GM12878 (cell line): ENCODE data around the gene ICA1. TPM values are rescaled to one million over a fixed set of nuclear protein-coding genes. Genes with fewer than 3 reads are reported as not detected.

Source experiments
- ATAC-seq: fragments of 200-7000 bp; cut with Tn5 transposase; 3 replicates; pipeline ENCODE4 v1.9.1; 2020; ENCODE audit warnings: mild to moderate bottlenecking, moderate library complexity
- BruUV-seq: library from RNA; stranded (reverse); fragments of 400-500 nt; replicated peaks from 2 replicates; lab custom pipeline; 2021; lab: Mats Ljungman, UMichigan
- CTCF ChIA-PET: fragments of 300-600 bp; sonication (Branson Sonifier 250); formaldehyde crosslinking; extraction: SDS; loops from one replicate; lab custom pipeline; 2021; ENCODE audit warnings: inconsistent platforms; lab: Yijun Ruan, JAX
- POLR2A ChIA-PET: fragments of 350-600 bp; formaldehyde crosslinking; extraction: SDS; loops from one replicate; lab custom pipeline; 2021; ENCODE audit warnings: inconsistent platforms; lab: Charles Lee
- RAD21 ChIA-PET: fragments of 300-600 bp; sonication (Branson Sonifier 250); formaldehyde crosslinking; loops from one replicate; lab custom pipeline; 2023; ENCODE audit warnings: antibody characterized with exemption; ENCODE audit not compliant: unreplicated experiment; lab: Charles Lee
- SMC1A ChIA-PET: fragments of 300-600 bp; sonication (Branson Sonifier 250); formaldehyde crosslinking; loops from one replicate; lab custom pipeline; 2023; ENCODE audit not compliant: unreplicated experiment, uncharacterized antibody; lab: Charles Lee
- DNase-seq: peaks from one replicate; pipeline ENCODE4 v3.0.0-alpha.2; 2011; ENCODE audit warnings: low read depth, low spot score
- FAIRE-seq: peaks from 3 replicates; lab custom pipeline; 2011; peaks lifted over from hg19 to GRCh38; lab: Jason Lieb, UNC
- H2AFZ ChIP-seq: 2 replicates; pipeline ENCODE4 v1.6.0; 2011; ENCODE audit warnings: low read depth, low read length, control low read depth; ENCODE audit not compliant: control insufficient read depth
- H3K27ac ChIP-seq: 2 replicates; pipeline ENCODE4 v1.5.1; 2011; ENCODE audit warnings: control low read depth; ENCODE audit not compliant: control insufficient read depth, insufficient read depth
- H3K27me3 ChIP-seq, 2 experiments: replicated peaks in 1 of 2; 2 replicates each; pipeline versions ENCODE4 v1.6.0 to v1.6.1; 2011; ENCODE audit warnings: low read length in 1 of 2; ENCODE audit not compliant: control insufficient read depth in 2 of 2, insufficient read depth in 2 of 2
- H3K36me3 ChIP-seq, 2 experiments: 2 replicates each; pipeline ENCODE4 v1.5.1; 2011; ENCODE audit warnings: low read length in 1 of 2; ENCODE audit not compliant: control insufficient read depth in 2 of 2, insufficient read depth in 2 of 2
- H3K4me1 ChIP-seq: 2 replicates; pipeline ENCODE4 v1.6.1; 2011; ENCODE audit warnings: mild to moderate bottlenecking, low read length, moderate library complexity, mixed read lengths; ENCODE audit not compliant: control insufficient read depth, insufficient read depth
- H3K4me2 ChIP-seq: 2 replicates; pipeline ENCODE4 v1.6.0; 2011; ENCODE audit warnings: control low read depth; ENCODE audit not compliant: control insufficient read depth, insufficient read depth
- H3K4me3 ChIP-seq: fragments of 200-600 bp; sonication (generic); 2 replicates; pipeline ENCODE4 v1.5.1; 2016
- H3K79me2 ChIP-seq: 2 replicates; pipeline ENCODE4 v1.6.0; 2011; ENCODE audit warnings: low read length; ENCODE audit not compliant: control insufficient read depth, insufficient read depth
- H3K9ac ChIP-seq: 2 replicates; pipeline ENCODE4 v1.8.0; 2011; ENCODE audit warnings: low read length, control low read depth, mixed read lengths; ENCODE audit not compliant: control insufficient read depth, insufficient read depth
- H3K9me3 ChIP-seq: replicated peaks from 3 replicates; pipeline ENCODE4 v1.5.1; 2011; ENCODE audit warnings: mild to moderate bottlenecking, low read length; ENCODE audit not compliant: control insufficient read depth, insufficient read depth
- H4K20me1 ChIP-seq: 2 replicates; pipeline ENCODE4 v1.6.0; 2011; ENCODE audit not compliant: control insufficient read depth, insufficient read depth
- BCL11A ChIP-seq: IDR thresholded peaks from 2 replicates; pipeline ENCODE4 v1.6.1; 2011; ENCODE audit warnings: low read depth, low read length
- BCL3 ChIP-seq: IDR thresholded peaks from 2 replicates; pipeline ENCODE4 v1.6.1; 2011; ENCODE audit warnings: borderline replicate concordance, low read depth, mild to moderate bottlenecking, moderate library complexity, low read length; ENCODE audit not compliant: insufficient read depth, poor library complexity, severe bottlenecking
- BHLHE40 ChIP-seq, 2 experiments: fragments of 450-650 bp in 1 of 2; IDR thresholded peaks; 2 replicates each; pipeline ENCODE4 v1.6.1; 2011 to 2017; ENCODE audit warnings: low read depth in 2 of 2, borderline replicate concordance in 1 of 2, improper control_type of control experiment in 1 of 2, low read length in 1 of 2, mild to moderate bottlenecking in 1 of 2
- CHD2 ChIP-seq: IDR thresholded peaks from 2 replicates; pipeline ENCODE4 v1.6.1; 2011; ENCODE audit warnings: low read depth, low read length, improper control_type of control experiment, borderline replicate concordance
- CREM ChIP-seq: IDR thresholded peaks from 2 replicates; pipeline ENCODE4 v1.6.1; 2014; ENCODE audit warnings: antibody characterized with exemption, low read depth
- DPF2 ChIP-seq: fragments of 450-650 bp; IDR thresholded peaks from 2 replicates; pipeline ENCODE4 v1.6.1; 2017; ENCODE audit warnings: mild to moderate bottlenecking
- FOXK2 ChIP-seq: fragments of 450-650 bp; IDR thresholded peaks from 2 replicates; pipeline ENCODE4 v1.6.1; 2017; ENCODE audit warnings: mild to moderate bottlenecking, moderate library complexity
- HDGF ChIP-seq: fragments of 450-650 bp; IDR thresholded peaks from 2 replicates; pipeline ENCODE4 v1.6.1; 2016; ENCODE audit warnings: antibody characterized with exemption
- IRF5 ChIP-seq: fragments of 450-650 bp; IDR thresholded peaks from 2 replicates; pipeline ENCODE4 v1.6.1; 2017; ENCODE audit warnings: borderline replicate concordance
- JUNB ChIP-seq: IDR thresholded peaks from 2 replicates; pipeline ENCODE4 v1.6.1; 2016; ENCODE audit warnings: antibody characterized with exemption, mild to moderate bottlenecking
- MYC ChIP-seq: IDR thresholded peaks from 2 replicates; pipeline ENCODE4 v1.6.1; 2011; ENCODE audit warnings: mild to moderate bottlenecking, low read length, moderate library complexity, inconsistent platforms; ENCODE audit not compliant: insufficient read depth, insufficient replicate concordance, insufficient read length, severe bottlenecking
- NR2F1 ChIP-seq: fragments of 450-650 bp; conservative IDR thresholded peaks from 2 replicates; pipeline ENCODE4 v1.6.1; 2017; ENCODE audit warnings: mild to moderate bottlenecking
- RAD21 ChIP-seq: IDR thresholded peaks from 2 replicates; pipeline ENCODE4 v1.6.1; 2011; ENCODE audit warnings: mild to moderate bottlenecking, low read depth, low read length, moderate library complexity; ENCODE audit not compliant: insufficient read depth
- SREBF2 ChIP-seq: IDR thresholded peaks from 2 replicates; pipeline ENCODE4 v1.6.1; 2012; ENCODE audit warnings: mild to moderate bottlenecking, low read length
- WGBS: methylation state at CpG from one replicate; pipeline ENCODE4 v1.1.6; 2016; ENCODE audit warnings: low lambda C conversion rate; ENCODE audit not compliant: insufficient replicate concordance, insufficient coverage; ENCODE audit errors: missing lambda C conversion rate; 5-methylcytosine and 5-hydroxymethylcytosine counted together
- in situ Hi-C: fragments of 300-500 bp; cut with MboI; formaldehyde crosslinking; loops from 9 replicates; pipeline ENCODE4 v1.14.3; 2018; ENCODE audit warnings: mixed read lengths
- intact Hi-C: fragments of 100-400 bp; cut with micrococcal nuclease; formaldehyde crosslinking; loops from one replicate; pipeline ENCODE4 v1.14.2; 2022; ENCODE audit not compliant: unreplicated experiment
- polyA plus RNA-seq, 11 experiments: library from polyadenylated mRNA; depleted of rRNA in 4 of 11; unstranded in 6 of 11; stranded (reverse) in 5 of 11; fragments of >200 nt; fragmentation: Nextera tagmentation in 4 of 11; fragmentation: Illumina TruSeq in 1 of 11; extraction: Ambion mirVana in 4 of 11; extraction: Trizol in 1 of 11; gene quantifications; 1 replicate in 1 of 11; 2 replicates in 10 of 11; pipeline versions ENCODE4 v1.2.1 to v1.2.3, GENCODE V29; 2011 to 2016; ENCODE audit warnings: inconsistent platforms in 2 of 11, missing spikeins in 2 of 11, low read depth in 1 of 11
- total RNA-seq, 4 experiments: library from RNA; depleted of rRNA in 3 of 4; stranded (reverse); fragments of >200 nt in 3 of 4; fragmentation: Illumina TruSeq in 1 of 4; extraction: Trizol in 1 of 4; gene quantifications; 2 replicates each; pipeline versions ENCODE4 v1.2.1 to v1.2.3, GENCODE V29; 2013 to 2021
- TF ChIP-seq, protein P1 (sequence below): fragments of 450-650 bp; IDR thresholded peaks from 2 replicates; pipeline ENCODE4 v1.6.1; 2016; ENCODE audit warnings: mild to moderate bottlenecking, moderate library complexity, borderline replicate concordance
- TF ChIP-seq, protein P2 (sequence below): fragments of 450-650 bp; IDR thresholded peaks from 2 replicates; pipeline ENCODE4 v1.6.1; 2016; ENCODE audit warnings: mild to moderate bottlenecking

The ICA1 gene
- total and polyA plus RNA-seq, 10 of the 15 experiments (the other 5 are each of a cell fraction or from before 2014, with no cell fraction given), result 1.3 to 35.1 (median 3.3) TPM

- SMC1A ChIA-PET, result no interaction called here
- CTCF ChIA-PET, result interaction anchor here (0.7 kb wide), 1 partner anchor 695 kb away, joined by 3 read pairs; no protein-coding TSS in a partner anchor
- no peak for FAIRE-seq
- TF ChIP-seq, protein P1, sequence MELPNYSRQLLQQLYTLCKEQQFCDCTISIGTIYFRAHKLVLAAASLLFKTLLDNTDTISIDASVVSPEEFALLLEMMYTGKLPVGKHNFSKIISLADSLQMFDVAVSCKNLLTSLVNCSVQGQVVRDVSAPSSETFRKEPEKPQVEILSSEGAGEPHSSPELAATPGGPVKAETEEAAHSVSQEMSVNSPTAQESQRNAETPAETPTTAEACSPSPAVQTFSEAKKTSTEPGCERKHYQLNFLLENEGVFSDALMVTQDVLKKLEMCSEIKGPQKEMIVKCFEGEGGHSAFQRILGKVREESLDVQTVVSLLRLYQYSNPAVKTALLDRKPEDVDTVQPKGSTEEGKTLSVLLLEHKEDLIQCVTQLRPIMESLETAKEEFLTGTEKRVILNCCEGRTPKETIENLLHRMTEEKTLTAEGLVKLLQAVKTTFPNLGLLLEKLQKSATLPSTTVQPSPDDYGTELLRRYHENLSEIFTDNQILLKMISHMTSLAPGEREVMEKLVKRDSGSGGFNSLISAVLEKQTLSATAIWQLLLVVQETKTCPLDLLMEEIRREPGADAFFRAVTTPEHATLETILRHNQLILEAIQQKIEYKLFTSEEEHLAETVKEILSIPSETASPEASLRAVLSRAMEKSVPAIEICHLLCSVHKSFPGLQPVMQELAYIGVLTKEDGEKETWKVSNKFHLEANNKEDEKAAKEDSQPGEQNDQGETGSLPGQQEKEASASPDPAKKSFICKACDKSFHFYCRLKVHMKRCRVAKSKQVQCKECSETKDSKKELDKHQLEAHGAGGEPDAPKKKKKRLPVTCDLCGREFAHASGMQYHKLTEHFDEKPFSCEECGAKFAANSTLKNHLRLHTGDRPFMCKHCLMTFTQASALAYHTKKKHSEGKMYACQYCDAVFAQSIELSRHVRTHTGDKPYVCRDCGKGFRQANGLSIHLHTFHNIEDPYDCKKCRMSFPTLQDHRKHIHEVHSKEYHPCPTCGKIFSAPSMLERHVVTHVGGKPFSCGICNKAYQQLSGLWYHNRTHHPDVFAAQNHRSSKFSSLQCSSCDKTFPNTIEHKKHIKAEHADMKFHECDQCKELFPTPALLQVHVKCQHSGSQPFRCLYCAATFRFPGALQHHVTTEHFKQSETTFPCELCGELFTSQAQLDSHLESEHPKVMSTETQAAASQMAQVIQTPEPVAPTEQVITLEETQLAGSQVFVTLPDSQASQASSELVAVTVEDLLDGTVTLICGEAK, result no peak
- no peak for TF ChIP-seq NR2F1
- TF ChIP-seq, protein P2, sequence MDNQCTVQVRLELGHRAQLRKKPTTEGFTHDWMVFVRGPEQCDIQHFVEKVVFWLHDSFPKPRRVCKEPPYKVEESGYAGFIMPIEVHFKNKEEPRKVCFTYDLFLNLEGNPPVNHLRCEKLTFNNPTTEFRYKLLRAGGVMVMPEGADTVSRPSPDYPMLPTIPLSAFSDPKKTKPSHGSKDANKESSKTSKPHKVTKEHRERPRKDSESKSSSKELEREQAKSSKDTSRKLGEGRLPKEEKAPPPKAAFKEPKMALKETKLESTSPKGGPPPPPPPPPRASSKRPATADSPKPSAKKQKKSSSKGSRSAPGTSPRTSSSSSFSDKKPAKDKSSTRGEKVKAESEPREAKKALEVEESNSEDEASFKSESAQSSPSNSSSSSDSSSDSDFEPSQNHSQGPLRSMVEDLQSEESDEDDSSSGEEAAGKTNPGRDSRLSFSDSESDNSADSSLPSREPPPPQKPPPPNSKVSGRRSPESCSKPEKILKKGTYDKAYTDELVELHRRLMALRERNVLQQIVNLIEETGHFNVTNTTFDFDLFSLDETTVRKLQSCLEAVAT, result no peak
- TF ChIP-seq BCL3, result no peak
- TF ChIP-seq CHD2, result no peak
- TF ChIP-seq FOXK2, result no peak
- no peak for TF ChIP-seq HDGF
- no peak for TF ChIP-seq CREM
- no peak for TF ChIP-seq RAD21
- TF ChIP-seq BCL11A, result no peak
- TF ChIP-seq DPF2, result no peak
- TF ChIP-seq BHLHE40 (IDR thresholded peaks at IDR 0.05; ENCODE audit: borderline replicate concordance in 1 of 2, low read depth in 2 of 2, low read length in 1 of 2), result no peak
- TF ChIP-seq MYC, result no peak
- no peak for TF ChIP-seq IRF5
- no peak for TF ChIP-seq JUNB
- no peak for TF ChIP-seq SREBF2
These were observed 25.1 kb downstream of the ICA1 start for GRCh38 chr7:8236780-8237407.

More at GRCh38 chr7:8236780-8237407, 25.1 kb downstream of the ICA1 start:
- Histone ChIP-seq H3K79me2 (no peaks in the 10 kb centered on the region), H3K36me3 (no peaks in the 10 kb centered on the region), H3K9ac (no peak overlapping the region), H3K27ac (no peak overlapping the region), H3K27me3 (no peaks in the 10 kb centered on the region; a peak in 1 of 4 replicates), H3K4me2 (no peak overlapping the region), H4K20me1 (no peaks in the 10 kb centered on the region), H2AFZ (no peak overlapping the region), H3K4me3 (no peak overlapping the region), H3K9me3 (no peaks in the 10 kb centered on the region), H3K4me1 (no peaks in the 10 kb centered on the region)
- WGBS, result 19% methylated on average over 3 of the region's 3 CpGs
- ATAC-seq (no peak), DNase-seq (no peak)
- in situ Hi-C loops (no loop called here), intact Hi-C loops (no loop called here)
- POLR2A ChIA-PET, result interaction anchor here (0.5 kb wide), 1 partner anchor 643 kb away, joined by 12 read pairs; no protein-coding TSS in a partner anchor
- no TSS peak for BruUV-seq
- RAD21 ChIA-PET, result interaction anchor here (1.5 kb wide), 1 partner anchor 59 kb away, joined by 4 read pairs; no protein-coding TSS in a partner anchor
